GM18873 (cell line): ENCODE data around the gene CCNQ.

Experiments
- ATAC-seq: cut with Tn5 transposase; IDR thresholded peaks from one replicate; pipeline ENCODE4 v1.9.1; 2021; ENCODE audit warnings: mild to moderate bottlenecking, moderate library complexity, moderate number of reproducible peaks; ENCODE audit not compliant: unreplicated experiment, low FRiP score

The CCNQ gene

DNA sequence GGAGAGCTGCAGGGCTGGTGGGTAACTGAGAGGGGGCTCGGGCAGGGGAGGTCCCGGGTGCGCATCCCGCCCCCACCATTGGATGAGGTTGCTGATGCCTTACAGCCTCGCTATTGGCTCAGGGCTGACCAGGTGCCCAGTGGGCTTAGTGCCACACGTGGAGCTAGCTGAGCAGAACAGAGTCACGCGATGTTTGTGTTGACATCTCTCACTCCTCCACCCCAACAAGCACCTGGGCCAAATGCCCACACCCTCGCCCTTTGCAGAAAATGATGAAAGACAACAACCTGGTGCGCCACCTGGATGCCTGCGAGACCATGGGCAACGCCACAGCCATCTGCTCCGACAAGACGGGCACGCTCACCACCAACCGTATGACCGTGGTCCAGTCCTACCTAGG is 49.7 kb downstream of the CCNQ start:
- no peak for ATAC-seq

- ATAC-seq: no peak
Measured at GRCh38 chrX:153547195-153547594, 51.7 kb downstream of the CCNQ start.

DNA sequence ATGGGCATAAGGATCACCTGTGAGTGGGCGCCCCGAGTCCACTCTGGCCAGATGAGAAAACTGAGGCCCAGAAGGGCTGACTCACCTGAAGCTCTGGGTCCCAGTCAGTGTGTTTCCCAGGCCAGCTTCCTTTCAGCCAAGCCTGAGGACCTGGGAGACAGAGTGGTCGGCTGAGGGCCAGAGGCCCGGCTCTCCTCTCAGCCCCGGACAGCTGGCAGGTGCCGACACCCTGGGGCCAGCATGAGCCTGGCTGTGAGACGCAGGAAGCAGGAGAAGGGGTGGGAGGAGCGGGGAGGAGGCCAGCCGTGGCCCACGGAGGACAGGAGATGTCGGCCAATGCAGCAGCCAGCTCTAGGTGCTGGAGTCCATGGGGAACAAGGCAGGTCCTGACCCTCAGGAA is 52.6 kb downstream of the CCNQ start:
- ATAC-seq: no peak

DNA sequence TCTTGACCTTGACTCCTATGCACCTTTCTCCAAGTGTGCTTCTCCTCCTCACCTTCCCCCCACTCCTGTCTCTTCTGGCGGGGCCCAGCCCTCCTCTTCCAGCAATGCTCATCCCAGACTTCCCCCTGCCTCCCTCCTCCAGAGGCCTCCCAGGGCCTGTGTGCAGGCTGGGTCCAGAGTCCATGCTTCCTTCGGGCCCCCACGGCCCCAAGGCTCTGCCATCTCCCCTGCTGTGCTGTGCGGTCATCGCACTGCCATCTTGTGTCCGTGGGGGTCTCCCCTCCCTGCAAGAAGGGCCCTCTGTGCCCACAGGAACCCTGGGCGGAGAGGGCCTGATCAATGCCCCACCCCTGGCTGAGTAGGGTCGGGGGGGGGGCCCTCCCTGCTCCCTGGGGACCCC is 54.2 kb downstream of the CCNQ start:
- ATAC-seq: no peak

- no peak for ATAC-seq
Measured at GRCh38 chrX:153539979-153540358, 59.0 kb downstream of the CCNQ start.

GRCh38 chrX:153539171-153539978 is 59.6 kb downstream of the CCNQ start:
- ATAC-seq: no peak

DNA sequence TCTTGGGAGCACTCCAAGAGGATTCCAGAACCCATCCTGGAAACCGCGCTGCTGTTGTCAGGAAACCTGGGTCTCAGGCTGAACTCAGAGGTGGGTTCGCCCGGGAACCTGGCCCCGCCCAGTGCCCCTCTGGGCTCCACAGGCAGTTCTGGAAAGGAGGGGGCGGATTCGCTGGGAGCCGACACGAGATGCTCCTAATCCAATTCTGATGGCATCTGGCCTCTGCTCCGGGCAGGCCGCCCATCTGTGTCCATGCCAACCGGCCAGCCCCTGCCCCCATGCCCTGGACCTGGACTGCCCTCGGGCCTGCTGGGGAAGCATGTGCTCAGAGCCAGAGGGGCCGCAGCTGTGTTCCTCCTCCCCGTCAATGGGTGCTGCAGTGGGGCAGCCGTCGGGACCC is 60.5 kb downstream of the CCNQ start:
- no peak for ATAC-seq
